ENCODE results near the gene GRIN1.

GRIN1 gene

DNA sequence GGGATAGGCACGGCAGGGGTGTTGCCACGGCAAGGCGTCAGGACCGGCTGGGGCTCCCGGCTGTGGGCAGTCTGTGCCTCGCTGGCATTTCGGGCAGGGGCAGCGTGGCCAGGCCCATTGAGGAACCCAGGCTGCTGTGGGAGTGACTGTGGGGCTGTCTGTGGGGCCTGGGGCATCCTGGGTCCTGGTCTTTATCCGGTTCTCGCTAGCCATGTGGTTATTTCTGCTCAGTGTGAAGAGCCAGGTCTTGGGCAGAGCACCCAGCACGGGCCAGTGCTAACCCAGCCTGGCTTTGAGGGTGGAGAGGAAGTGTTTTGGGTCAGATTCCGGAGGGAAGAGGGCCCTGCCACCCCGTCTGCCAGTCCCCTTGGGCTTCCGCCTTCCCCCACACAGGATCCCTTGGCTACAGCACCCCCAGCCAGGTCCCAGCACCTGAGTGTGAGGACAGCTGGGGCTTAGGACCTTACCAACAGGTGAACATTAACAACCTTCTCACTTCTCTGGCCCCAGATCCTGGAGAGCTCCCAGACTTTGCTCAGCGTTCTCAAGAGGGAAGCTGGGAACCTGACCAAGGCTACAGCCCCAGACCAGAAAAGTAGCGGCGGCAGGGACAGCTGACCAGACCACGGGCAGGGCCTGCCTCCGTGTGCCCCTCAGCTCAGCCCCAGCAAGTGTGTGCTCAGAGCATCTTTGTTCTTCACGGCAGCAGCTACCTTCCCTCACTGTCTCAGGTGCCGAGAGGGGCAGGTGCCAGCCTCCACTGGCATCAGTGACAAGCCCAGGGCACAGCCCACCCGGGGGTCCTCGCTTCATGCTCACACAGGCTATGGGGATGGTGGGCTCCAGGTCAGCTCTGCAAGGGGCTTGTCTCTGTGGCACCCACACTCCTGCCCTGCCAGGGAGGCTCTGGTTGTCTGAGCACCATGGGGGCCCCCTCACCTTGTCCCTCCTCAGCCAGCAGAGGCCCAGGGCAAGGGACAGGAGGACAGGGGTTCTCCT is 50.6 kb downstream of the GRIN1 start:
- TF ChIP-seq, protein P1, sequence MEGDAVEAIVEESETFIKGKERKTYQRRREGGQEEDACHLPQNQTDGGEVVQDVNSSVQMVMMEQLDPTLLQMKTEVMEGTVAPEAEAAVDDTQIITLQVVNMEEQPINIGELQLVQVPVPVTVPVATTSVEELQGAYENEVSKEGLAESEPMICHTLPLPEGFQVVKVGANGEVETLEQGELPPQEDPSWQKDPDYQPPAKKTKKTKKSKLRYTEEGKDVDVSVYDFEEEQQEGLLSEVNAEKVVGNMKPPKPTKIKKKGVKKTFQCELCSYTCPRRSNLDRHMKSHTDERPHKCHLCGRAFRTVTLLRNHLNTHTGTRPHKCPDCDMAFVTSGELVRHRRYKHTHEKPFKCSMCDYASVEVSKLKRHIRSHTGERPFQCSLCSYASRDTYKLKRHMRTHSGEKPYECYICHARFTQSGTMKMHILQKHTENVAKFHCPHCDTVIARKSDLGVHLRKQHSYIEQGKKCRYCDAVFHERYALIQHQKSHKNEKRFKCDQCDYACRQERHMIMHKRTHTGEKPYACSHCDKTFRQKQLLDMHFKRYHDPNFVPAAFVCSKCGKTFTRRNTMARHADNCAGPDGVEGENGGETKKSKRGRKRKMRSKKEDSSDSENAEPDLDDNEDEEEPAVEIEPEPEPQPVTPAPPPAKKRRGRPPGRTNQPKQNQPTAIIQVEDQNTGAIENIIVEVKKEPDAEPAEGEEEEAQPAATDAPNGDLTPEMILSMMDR (conservative IDR thresholded peaks at IDR 0.05; ENCODE audit: control insufficient read depth, insufficient read depth, low read depth, low read length), result no peak
- H3K4me3 ChIP-seq (ENCODE audit: control insufficient read depth, low read depth, low read length), result peak overlapping the region; percentile 93
- DNase-seq (ENCODE audit: low read depth), result no peak

DNA sequence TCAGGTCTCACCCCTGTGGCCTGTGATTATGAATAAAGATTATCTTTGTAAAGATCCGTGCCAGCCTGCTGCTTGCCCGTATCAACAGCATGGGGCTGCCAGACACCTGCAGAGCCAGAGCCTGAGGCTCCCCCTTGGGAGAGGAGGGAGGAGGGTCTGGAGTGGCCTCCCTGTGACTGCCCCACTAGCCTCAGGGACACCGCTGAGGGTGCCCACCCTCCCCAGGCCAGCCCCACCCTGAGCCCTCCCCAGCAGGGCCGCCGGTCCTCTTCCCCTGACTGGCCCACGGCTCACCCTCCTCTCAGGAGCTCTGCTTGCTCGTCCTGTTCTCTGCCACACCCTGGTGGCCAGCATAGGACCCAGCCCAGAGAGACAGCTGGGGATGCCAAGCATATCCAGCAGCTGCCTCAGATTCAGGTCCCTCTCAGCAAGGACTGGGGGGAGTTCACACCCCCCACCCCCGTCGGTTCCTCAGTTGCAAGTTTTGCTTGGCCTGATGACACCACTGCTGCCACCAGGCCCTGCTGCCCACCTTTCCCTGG is 51.4 kb downstream of the GRIN1 start:
- no peak for DNase-seq (ENCODE audit: low read depth)
- H3K4me3 ChIP-seq (ENCODE audit: control insufficient read depth, low read depth, low read length), result no peak overlapping the region

DNA sequence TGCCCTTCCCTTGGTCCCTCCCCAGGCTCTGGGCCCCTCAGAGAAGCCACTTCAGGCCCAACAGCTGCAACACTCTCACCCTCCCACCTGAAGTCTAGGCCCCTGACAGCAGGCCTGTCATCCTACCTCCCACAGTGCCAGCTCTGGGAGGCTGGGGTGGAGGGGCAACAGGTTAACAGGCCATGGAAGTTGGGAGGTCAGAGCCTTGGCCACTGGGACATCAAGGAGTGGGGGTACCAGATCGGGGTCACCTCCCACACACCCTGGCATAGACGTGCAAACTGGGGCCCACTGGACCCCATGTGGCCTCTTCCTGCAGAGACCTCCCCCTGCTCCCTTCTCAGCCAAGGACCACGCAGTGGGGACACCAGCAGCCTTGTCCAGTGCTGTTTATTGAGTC is 52.3 kb downstream of the GRIN1 start:
- TF ChIP-seq, protein P1 (conservative IDR thresholded peaks at IDR 0.05; ENCODE audit: control insufficient read depth, insufficient read depth, low read depth, low read length), result no peak
- H3K4me3 ChIP-seq (ENCODE audit: control insufficient read depth, low read depth, low read length), result no peak overlapping the region
- no peak for DNase-seq (ENCODE audit: low read depth)

More for the DNA sequence above, 51.4 kb downstream of the GRIN1 start:
- TF ChIP-seq, protein P1 (conservative IDR thresholded peaks at IDR 0.05; ENCODE audit: control insufficient read depth, insufficient read depth, low read depth, low read length), result no peak

DNA sequence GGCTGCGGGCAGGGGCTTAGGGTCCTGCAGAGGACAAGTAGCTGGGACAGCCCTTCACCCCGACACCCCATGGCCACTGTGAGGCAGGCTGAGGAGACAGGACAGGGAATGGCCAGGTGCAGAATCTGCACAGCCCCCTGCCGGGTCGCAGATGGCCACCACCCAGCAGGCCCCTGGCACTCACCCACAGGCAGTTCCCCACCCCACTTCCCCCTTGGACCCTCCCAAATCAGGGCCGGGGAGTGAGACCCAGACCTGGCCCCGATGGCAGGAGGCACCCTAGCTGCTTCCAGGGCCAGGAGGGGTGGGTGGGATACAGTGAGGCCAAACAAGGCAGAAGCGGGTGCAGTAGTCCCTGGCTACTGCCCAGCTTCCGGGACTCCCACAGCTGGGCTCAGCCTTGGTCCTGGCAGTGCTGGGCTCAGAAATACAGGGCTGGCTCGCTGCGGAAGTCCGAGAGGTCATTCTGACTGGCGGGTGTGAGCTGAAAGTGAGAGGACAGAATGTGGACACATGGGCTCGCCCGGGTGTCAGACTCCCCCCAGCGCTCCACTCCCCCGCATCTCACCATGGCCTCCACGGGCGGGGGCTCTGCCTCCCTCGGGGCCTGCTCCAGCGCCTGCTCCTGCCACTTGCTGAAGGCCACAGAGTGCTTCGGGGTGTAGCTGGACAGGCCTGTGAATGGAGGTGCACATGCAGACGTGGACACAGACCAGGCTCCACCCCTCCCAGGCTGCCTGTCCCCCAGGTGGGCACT is 52.9 kb downstream of the GRIN1 start:
- H3K4me3 ChIP-seq (ENCODE audit: control insufficient read depth, low read depth, low read length), result no peak overlapping the region
- no peak for DNase-seq (ENCODE audit: low read depth)
- TF ChIP-seq, protein P1 (conservative IDR thresholded peaks at IDR 0.05; ENCODE audit: control insufficient read depth, insufficient read depth, low read depth, low read length), result no peak

DNA sequence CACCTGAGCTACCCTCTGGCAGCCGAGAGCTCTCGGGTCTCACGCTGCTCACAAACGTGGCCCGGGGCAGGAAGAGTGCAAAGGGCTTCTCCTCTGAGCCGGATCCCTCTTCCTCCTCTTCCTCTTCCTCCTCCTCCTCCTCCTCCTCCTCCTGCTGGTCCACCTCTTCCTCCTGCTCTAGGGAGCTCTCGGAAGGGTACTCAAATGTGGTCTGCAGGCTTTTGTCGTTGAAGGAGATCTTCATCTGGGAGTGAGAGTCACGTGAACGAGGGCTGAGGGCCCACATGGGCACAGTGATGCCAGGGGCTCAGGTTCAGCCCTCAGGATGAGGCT is 53.5 kb downstream of the GRIN1 start:
- DNase-seq (ENCODE audit: low read depth), result no peak
- TF ChIP-seq, protein P1 (conservative IDR thresholded peaks at IDR 0.05; ENCODE audit: control insufficient read depth, insufficient read depth, low read depth, low read length), result no peak
- no peak overlapping the region for H3K4me3 ChIP-seq (ENCODE audit: control insufficient read depth, low read depth, low read length)

DNA sequence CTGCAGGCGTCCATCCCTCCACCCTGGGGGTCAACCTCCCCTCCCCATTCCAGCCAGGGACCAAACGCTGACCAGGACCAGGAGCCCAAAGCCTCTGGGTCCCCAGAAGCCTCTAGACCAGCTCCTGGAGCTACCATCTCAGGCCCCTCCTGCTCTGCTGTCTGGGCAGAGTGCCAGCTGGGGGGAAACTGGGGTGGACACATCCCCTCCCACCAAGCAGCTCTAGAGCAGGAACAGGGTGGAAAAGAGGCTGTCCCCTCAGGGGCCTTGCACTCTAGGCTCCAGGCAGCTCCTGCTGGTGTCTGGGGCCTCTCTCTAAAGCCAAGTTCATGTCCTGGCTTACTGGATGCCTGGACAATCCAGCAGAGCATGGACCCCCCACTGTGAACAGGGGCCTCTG is 53.9 kb downstream of the GRIN1 start:
- no peak for DNase-seq (ENCODE audit: low read depth)
- H3K4me3 ChIP-seq (ENCODE audit: control insufficient read depth, low read depth, low read length), result no peak overlapping the region
- TF ChIP-seq, protein P1 (conservative IDR thresholded peaks at IDR 0.05; ENCODE audit: control insufficient read depth, insufficient read depth, low read depth, low read length), result no peak

All from fibroblast of mammary gland (primary cell).